ENCODE data around the gene ZNF813.
"Not testable (repeated sequence)": the region's sequence is repeated elsewhere in the genome, so short reads cannot be mapped to it uniquely, and the experiment has no call there.

Gene ZNF813

GRCh38 chr19:53475470-53475869 is 7.9 kb downstream of the ZNF813 start:
- not testable (repeated sequence) for DNase-seq (ENCODE audit: insufficient read length, low spot score); FAIRE-seq

- DNase-seq (ENCODE audit: insufficient read length, low spot score); FAIRE-seq: not testable (repeated sequence)
Observed at GRCh38 chr19:53483751-53484150, 16.2 kb downstream of the ZNF813 start.

- FAIRE-seq (no peak), DNase-seq (ENCODE audit: insufficient read length, low spot score) (no peak)
Observed at GRCh38 chr19:53485046-53486004, 17.8 kb downstream of the ZNF813 start.

GRCh38 chr19:53492153-53492552 is 24.6 kb downstream of the ZNF813 start:
- FAIRE-seq, result no peak

GRCh38 chr19:53497311-53498023 is 29.9 kb downstream of the ZNF813 start:
- not testable (repeated sequence) for FAIRE-seq; DNase-seq (ENCODE audit: insufficient read length, low spot score)

More at GRCh38 chr19:53492153-53492552, 24.6 kb downstream of the ZNF813 start:
- no peak for DNase-seq (ENCODE audit: insufficient read length, low spot score)

- FAIRE-seq, result not testable (repeated sequence)
Observed at GRCh38 chr19:53498024-53498395, 30.5 kb downstream of the ZNF813 start.

GRCh38 chr19:53503151-53503550 is 35.6 kb downstream of the ZNF813 start:
- not testable (repeated sequence) for DNase-seq (ENCODE audit: insufficient read length, low spot score); FAIRE-seq

More at GRCh38 chr19:53498024-53498395, 30.5 kb downstream of the ZNF813 start:
- DNase-seq (ENCODE audit: insufficient read length, low spot score), result not testable (repeated sequence)

GRCh38 chr19:53503671-53504364 is 36.3 kb downstream of the ZNF813 start:
- FAIRE-seq; DNase-seq (ENCODE audit: insufficient read length, low spot score): not testable (repeated sequence)

GRCh38 chr19:53504365-53504703 is 36.8 kb downstream of the ZNF813 start:
- not testable (repeated sequence) for DNase-seq (ENCODE audit: insufficient read length, low spot score); FAIRE-seq

GRCh38 chr19:53504885-53505284 is 37.4 kb downstream of the ZNF813 start:
- FAIRE-seq (no peak), DNase-seq (ENCODE audit: insufficient read length, low spot score) (no peak)

GRCh38 chr19:53506728-53507127 is 39.2 kb downstream of the ZNF813 start:
- DNase-seq (ENCODE audit: insufficient read length, low spot score) (no peak), FAIRE-seq (no peak)

GRCh38 chr19:53507523-53508442 is 40.2 kb downstream of the ZNF813 start:
- DNase-seq (ENCODE audit: insufficient read length, low spot score), result no peak
- FAIRE-seq, result no peak

- FAIRE-seq, result no peak
Observed at GRCh38 chr19:53509443-53509842, 41.9 kb downstream of the ZNF813 start.

GRCh38 chr19:53509845-53510244 is 42.3 kb downstream of the ZNF813 start:
- no peak for FAIRE-seq
- DNase-seq (ENCODE audit: insufficient read length, low spot score), result no peak

More at GRCh38 chr19:53509443-53509842, 41.9 kb downstream of the ZNF813 start:
- no peak for DNase-seq (ENCODE audit: insufficient read length, low spot score)

- FAIRE-seq (no peak), DNase-seq (ENCODE audit: insufficient read length, low spot score) (no peak)
Observed at GRCh38 chr19:53511357-53511756, 43.8 kb downstream of the ZNF813 start.

GRCh38 chr19:53511933-53512374 is 44.4 kb downstream of the ZNF813 start:
- FAIRE-seq (no peak), DNase-seq (ENCODE audit: insufficient read length, low spot score) (no peak)

GRCh38 chr19:53515047-53515446 is 47.5 kb downstream of the ZNF813 start:
- DNase-seq (ENCODE audit: insufficient read length, low spot score); FAIRE-seq: not testable (repeated sequence)

GRCh38 chr19:53517114-53517741 is 49.7 kb downstream of the ZNF813 start:
- DNase-seq (ENCODE audit: insufficient read length, low spot score), result no peak
- no peak for FAIRE-seq

- DNase-seq (ENCODE audit: insufficient read length, low spot score) (no peak), FAIRE-seq (no peak)
Observed at GRCh38 chr19:53518121-53518520, 50.6 kb downstream of the ZNF813 start.
